NCI-H1694 (cell line): Measurements from ENCODE around the gene TYMS.

Source experiments
- DNase-seq: peaks from one replicate; lab custom pipeline; 2025; lab: John Stamatoyannopoulos, UW

Gene TYMS

GRCh38 chr18:657311-658000, at the start of gene TYMS:
Gene TYMS (plus strand): TSS chr18:657653. CDS start chr18:657743, 90 bp downstream.
- peak; percentile 67 for DNase-seq

GRCh38 chr18:607930-608329, 49.5 kb upstream of the TYMS start:
- no peak for DNase-seq

GRCh38 chr18:610214-610928, 47.1 kb upstream of the TYMS start:
- DNase-seq, result no peak

DNA sequence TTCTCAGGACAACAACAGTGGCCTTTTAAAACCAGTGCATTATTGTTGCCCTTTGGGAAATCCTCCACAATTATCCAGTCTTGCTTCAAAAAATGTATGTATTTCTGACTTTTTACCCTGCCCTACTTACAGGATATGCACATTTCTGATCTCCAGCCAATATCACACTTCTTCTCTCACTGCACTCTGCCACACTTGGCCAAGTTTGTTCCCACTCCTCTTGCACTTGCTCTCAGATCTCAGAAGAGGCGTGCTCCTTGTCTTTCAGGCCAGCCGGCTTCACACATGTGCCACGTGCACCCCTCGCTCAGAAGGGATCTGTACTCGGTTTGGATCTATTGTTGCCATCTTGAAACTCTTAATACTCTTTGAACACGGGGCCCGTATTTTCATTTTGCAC, 45.3 kb upstream of the TYMS start:
- no peak for DNase-seq

- no peak for DNase-seq
Observed at GRCh38 chr18:614193-614592, 43.3 kb upstream of the TYMS start.

DNA sequence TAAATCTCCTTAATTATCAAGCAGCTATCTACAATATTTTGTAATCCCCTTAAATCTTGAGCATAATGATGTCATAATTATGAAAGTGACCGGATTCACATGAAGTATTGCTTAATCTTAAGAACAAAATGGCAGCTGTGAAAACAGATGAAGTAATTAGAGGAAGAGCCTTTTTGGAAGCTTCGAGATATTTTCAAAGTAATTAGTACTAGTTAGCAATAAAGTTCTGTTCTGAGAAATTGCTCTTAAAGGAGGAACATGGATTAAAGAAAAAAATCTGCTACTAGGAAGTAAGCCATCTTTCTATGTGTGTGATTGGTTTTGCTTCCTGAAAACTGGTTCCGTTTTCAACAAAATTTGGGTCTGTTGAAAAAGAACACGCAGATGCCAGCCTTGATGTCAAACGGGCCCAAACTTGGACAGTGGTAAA, 42.3 kb upstream of the TYMS start:
- no peak for DNase-seq

GRCh38 chr18:615773-616172, 41.7 kb upstream of the TYMS start:
- DNase-seq, result no peak

DNA sequence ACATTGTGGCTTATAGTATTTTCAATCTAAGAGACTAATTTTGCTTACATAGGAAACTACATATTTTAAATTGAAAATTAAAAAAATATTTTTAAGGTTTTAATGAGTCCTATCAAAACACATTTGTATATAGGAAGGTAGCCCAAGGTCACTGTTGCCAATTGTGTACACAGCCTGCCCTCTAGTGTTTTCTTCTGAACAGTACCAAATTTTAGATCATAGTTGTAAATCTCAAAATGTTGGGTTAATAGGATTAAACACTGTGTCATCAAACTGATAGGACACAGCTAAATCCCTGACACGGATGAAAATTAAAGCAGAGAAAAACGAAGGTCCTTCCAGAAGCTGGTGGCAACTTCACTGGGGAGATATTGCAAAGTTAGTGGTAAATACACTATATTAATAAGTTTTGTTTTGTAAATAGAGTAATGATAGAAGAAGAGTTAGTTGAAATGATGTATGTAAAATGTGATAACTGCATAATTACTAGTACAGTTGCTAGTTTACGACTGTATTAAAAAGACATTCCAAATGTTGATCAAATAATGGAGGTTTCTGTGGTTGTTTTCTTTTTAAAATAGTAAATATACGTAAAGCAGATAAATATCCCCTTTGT, 41.0 kb upstream of the TYMS start:
- DNase-seq, result peak; percentile 33

- no peak for DNase-seq
Observed at GRCh38 chr18:617970-618504, 39.4 kb upstream of the TYMS start.

DNA sequence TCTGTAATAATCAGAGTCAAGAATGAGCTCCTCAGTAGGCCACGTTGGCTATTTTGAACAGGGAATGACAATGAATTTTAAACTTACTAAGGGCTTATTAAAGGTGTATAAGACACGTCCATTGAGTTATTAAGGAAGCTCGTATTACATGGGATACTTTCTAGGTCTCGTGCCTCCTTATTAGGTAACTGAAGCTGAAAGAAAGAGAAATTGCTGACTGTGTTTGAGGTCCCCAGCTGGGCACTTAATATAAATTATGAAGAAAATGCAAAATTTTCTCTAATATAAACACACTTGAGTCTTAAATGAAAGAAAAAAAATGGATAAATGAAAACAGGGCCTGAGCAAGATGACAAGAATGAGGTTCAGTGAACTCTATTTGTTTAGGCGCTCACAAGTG, 38.8 kb upstream of the TYMS start:
- no peak for DNase-seq

GRCh38 chr18:621291-622043, 36.0 kb upstream of the TYMS start:
- DNase-seq, result no peak

DNA sequence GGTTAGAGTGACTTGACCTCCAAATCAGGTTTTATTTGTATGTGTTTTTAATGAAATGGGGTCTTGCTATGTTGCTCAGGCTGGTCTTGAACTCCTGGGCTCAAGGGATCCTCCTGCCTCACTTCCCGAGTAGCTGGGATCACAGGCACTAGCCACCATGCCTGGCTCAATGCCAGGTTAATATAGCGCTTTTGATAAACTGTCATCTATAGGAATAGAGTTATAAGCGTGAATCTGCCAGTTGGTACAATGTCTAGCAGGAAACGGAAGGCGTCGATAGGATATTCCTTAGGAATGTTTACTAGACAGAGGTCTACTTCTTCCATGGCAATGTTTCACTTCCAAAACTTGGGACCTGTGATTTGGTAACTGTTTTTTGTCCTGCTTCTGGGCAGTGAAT, 35.2 kb upstream of the TYMS start:
- DNase-seq, result no peak

GRCh38 chr18:623761-624620, 33.5 kb upstream of the TYMS start:
- peak; percentile 32 for DNase-seq

GRCh38 chr18:627231-627630, 30.2 kb upstream of the TYMS start:
- DNase-seq, result no peak

GRCh38 chr18:629269-630150, 27.9 kb upstream of the TYMS start:
- DNase-seq, result no peak

DNA sequence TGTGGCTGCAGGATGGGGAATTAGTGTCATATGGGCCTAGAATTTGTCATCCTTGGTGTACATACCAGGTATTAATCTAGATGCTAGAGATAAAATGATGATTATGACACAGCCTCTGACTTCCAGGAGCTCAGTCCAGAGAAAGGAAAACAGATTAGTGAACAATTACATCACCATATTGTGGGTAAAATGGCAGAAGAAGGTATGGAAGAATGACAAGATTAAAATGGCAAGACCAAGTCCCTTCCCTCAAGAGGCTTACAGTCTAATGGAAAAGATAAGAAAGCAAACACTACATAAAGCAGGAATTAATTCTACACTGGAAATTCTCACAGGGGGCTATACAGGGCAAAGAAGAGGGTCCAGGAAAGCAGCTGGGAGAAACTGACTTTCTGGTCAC, 25.9 kb upstream of the TYMS start:
- no peak for DNase-seq

- no peak for DNase-seq
Observed at GRCh38 chr18:634551-635045, 22.9 kb upstream of the TYMS start.

DNA sequence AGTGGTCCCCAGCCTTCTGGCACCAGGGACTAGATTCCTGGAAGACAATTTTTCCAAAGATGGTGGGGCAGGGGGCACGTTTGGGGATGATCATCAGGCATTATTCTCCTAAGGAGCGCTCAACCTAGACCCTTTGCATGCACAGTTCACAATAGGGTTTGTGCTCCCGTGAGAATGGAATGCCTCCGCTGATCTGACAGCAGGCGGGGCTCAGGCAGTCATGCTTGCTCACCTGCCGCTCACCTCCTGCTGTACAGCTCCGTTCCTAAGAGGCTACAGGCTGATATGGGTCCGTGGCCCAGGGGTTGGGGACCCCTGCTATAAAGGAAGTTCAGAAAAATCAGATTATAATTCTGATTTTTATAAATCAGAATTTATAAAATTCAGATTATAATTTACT, 22.3 kb upstream of the TYMS start:
- no peak for DNase-seq

- DNase-seq, result no peak
Observed at GRCh38 chr18:641224-641623, 16.2 kb upstream of the TYMS start.

GRCh38 chr18:644395-645004, 13.0 kb upstream of the TYMS start:
- no peak for DNase-seq
